ENCODE data around the gene RARG. TPM values are rescaled to one million over a fixed set of nuclear protein-coding genes. Genes with fewer than 3 reads are reported as not detected.

The RARG gene
- total RNA-seq, 1 experiment from 2014 or later: 1.7 TPM

GRCh38 chr12:53198486-53199110 lies 33.4 kb downstream of the RARG start:
- no peaks in the 10 kb centered on the region for H3K27me3 ChIP-seq (ENCODE audit: low read length)
- H2AFZ ChIP-seq (ENCODE audit: low read length): no peak overlapping the region
- peak overlapping the region; percentile 13; the same call in 1 of the 2 replicates for H3K9ac ChIP-seq (ENCODE audit: low read length)
- H3K27ac ChIP-seq (ENCODE audit: low read length): peak overlapping the region; percentile 95
- DNase-seq: no peak
- H3K9me2 ChIP-seq (replicated peaks; ENCODE audit: insufficient read depth, low read length): no peaks in the 10 kb centered on the region
- peaks cover 27% of the 10 kb centered on the region for H3K79me2 ChIP-seq (ENCODE audit: low read length)
- peaks cover 17% of the 10 kb centered on the region for H3K36me3 ChIP-seq (ENCODE audit: insufficient read depth, low read length)
- H3K9me3 ChIP-seq (ENCODE audit: low read length): no peaks in the 10 kb centered on the region
- no peaks in the 10 kb centered on the region for H4K20me1 ChIP-seq (ENCODE audit: insufficient read depth, low read depth, low read length)
- peaks cover 48% of the 10 kb centered on the region for H3K4me1 ChIP-seq (ENCODE audit: low read length)
- H3K4me2 ChIP-seq (ENCODE audit: low read depth, low read length, poor library complexity, severe bottlenecking): no peak overlapping the region
- H3K4me3 ChIP-seq (ENCODE audit: low read length): no peak overlapping the region

- Histone ChIP-seq H2AFZ (ENCODE audit: low read length) (no peak overlapping the region), H3K4me2 (ENCODE audit: low read depth, low read length, poor library complexity, severe bottlenecking) (no peak overlapping the region), H4K20me1 (ENCODE audit: insufficient read depth, low read depth, low read length) (no peaks in the 10 kb centered on the region)
These were observed 34.9 kb downstream of the RARG start for GRCh38 chr12:53197011-53197640.

GRCh38 chr12:53196486-53196885 lies 35.5 kb downstream of the RARG start:
- Histone ChIP-seq H3K79me2 (ENCODE audit: low read length) (peaks cover 13% of the 10 kb centered on the region), H4K20me1 (ENCODE audit: insufficient read depth, low read depth, low read length) (no peaks in the 10 kb centered on the region), H3K4me1 (ENCODE audit: low read length) (peaks cover 27% of the 10 kb centered on the region), H3K9ac (ENCODE audit: low read length) (no peak overlapping the region), H3K4me2 (ENCODE audit: low read depth, low read length, poor library complexity, severe bottlenecking) (no peak overlapping the region), H3K36me3 (ENCODE audit: insufficient read depth, low read length) (peaks cover 26% of the 10 kb centered on the region; the same call in 1 of the 2 replicates), H3K27ac (ENCODE audit: low read length) (no peak overlapping the region), H3K9me3 (ENCODE audit: low read length) (no peaks in the 10 kb centered on the region), H3K27me3 (ENCODE audit: low read length) (no peaks in the 10 kb centered on the region), H3K9me2 (replicated peaks; ENCODE audit: insufficient read depth, low read length) (no peaks in the 10 kb centered on the region), H2AFZ (ENCODE audit: low read length) (no peak overlapping the region), H3K4me3 (ENCODE audit: low read length) (no peak overlapping the region)
- peak; percentile 39 for DNase-seq

More at GRCh38 chr12:53197011-53197640, 34.9 kb downstream of the RARG start:
- Histone ChIP-seq H3K79me2 (ENCODE audit: low read length) (peaks cover 13% of the 10 kb centered on the region), H3K27me3 (ENCODE audit: low read length) (no peaks in the 10 kb centered on the region), H3K9me3 (ENCODE audit: low read length) (no peaks in the 10 kb centered on the region), H3K9me2 (replicated peaks; ENCODE audit: insufficient read depth, low read length) (no peaks in the 10 kb centered on the region), H3K9ac (ENCODE audit: low read length) (no peak overlapping the region), H3K4me1 (ENCODE audit: low read length) (peaks cover 33% of the 10 kb centered on the region), H3K4me3 (ENCODE audit: low read length) (no peak overlapping the region), H3K36me3 (ENCODE audit: insufficient read depth, low read length) (peaks cover 24% of the 10 kb centered on the region; the same call in 1 of the 2 replicates), H3K27ac (ENCODE audit: low read length) (no peak overlapping the region)
- DNase-seq: no peak

- no peaks in the 10 kb centered on the region for H4K20me1 ChIP-seq (ENCODE audit: insufficient read depth, low read depth, low read length)
- no peak overlapping the region for H3K27ac ChIP-seq (ENCODE audit: low read length)
These were observed 36.2 kb downstream of the RARG start for GRCh38 chr12:53195516-53196420.

GRCh38 chr12:53194973-53195372 lies 37.0 kb downstream of the RARG start:
- Histone ChIP-seq H3K9ac (ENCODE audit: low read length) (no peak overlapping the region), H3K9me2 (replicated peaks; ENCODE audit: insufficient read depth, low read length) (no peaks in the 10 kb centered on the region), H2AFZ (ENCODE audit: low read length) (no peak overlapping the region), H3K36me3 (ENCODE audit: insufficient read depth, low read length) (peaks cover 33% of the 10 kb centered on the region; the same call in 1 of the 2 replicates), H3K4me1 (ENCODE audit: low read length) (peaks cover 16% of the 10 kb centered on the region), H4K20me1 (ENCODE audit: insufficient read depth, low read depth, low read length) (no peaks in the 10 kb centered on the region), H3K4me3 (ENCODE audit: low read length) (no peak overlapping the region), H3K4me2 (ENCODE audit: low read depth, low read length, poor library complexity, severe bottlenecking) (no peak overlapping the region), H3K27me3 (ENCODE audit: low read length) (no peaks in the 10 kb centered on the region), H3K27ac (ENCODE audit: low read length) (peak overlapping the region; percentile 45; the same call in 1 of the 2 replicates), H3K9me3 (ENCODE audit: low read length) (no peaks in the 10 kb centered on the region), H3K79me2 (ENCODE audit: low read length) (peaks cover 10% of the 10 kb centered on the region)
- DNase-seq: peak; percentile 40

More at GRCh38 chr12:53195516-53196420, 36.2 kb downstream of the RARG start:
- H3K79me2 ChIP-seq (ENCODE audit: low read length): peaks cover 13% of the 10 kb centered on the region
- DNase-seq: no peak
- H2AFZ ChIP-seq (ENCODE audit: low read length): no peak overlapping the region
- H3K4me1 ChIP-seq (ENCODE audit: low read length): peaks cover 20% of the 10 kb centered on the region
- no peaks in the 10 kb centered on the region for H3K9me3 ChIP-seq (ENCODE audit: low read length)
- H3K4me3 ChIP-seq (ENCODE audit: low read length): no peak overlapping the region
- H3K4me2 ChIP-seq (ENCODE audit: low read depth, low read length, poor library complexity, severe bottlenecking): no peak overlapping the region
- H3K27me3 ChIP-seq (ENCODE audit: low read length): no peaks in the 10 kb centered on the region
- H3K36me3 ChIP-seq (ENCODE audit: insufficient read depth, low read length): peaks cover 33% of the 10 kb centered on the region; the same call in 1 of the 2 replicates
- no peaks in the 10 kb centered on the region for H3K9me2 ChIP-seq (replicated peaks; ENCODE audit: insufficient read depth, low read length)
- H3K9ac ChIP-seq (ENCODE audit: low read length): no peak overlapping the region

GRCh38 chr12:53193985-53194716 lies 37.9 kb downstream of the RARG start:
- no peak overlapping the region for H2AFZ ChIP-seq (ENCODE audit: low read length)
- no peaks in the 10 kb centered on the region for H3K27me3 ChIP-seq (ENCODE audit: low read length)
- no peak for DNase-seq
- peaks cover 4% of the 10 kb centered on the region for H3K79me2 ChIP-seq (ENCODE audit: low read length)
- H3K9me2 ChIP-seq (replicated peaks; ENCODE audit: insufficient read depth, low read length): no peaks in the 10 kb centered on the region
- H3K9ac ChIP-seq (ENCODE audit: low read length): no peak overlapping the region
- no peaks in the 10 kb centered on the region for H3K9me3 ChIP-seq (ENCODE audit: low read length)
- no peak overlapping the region for H3K4me3 ChIP-seq (ENCODE audit: low read length)
- peaks cover 29% of the 10 kb centered on the region; the same call in 1 of the 2 replicates for H3K36me3 ChIP-seq (ENCODE audit: insufficient read depth, low read length)
- H3K4me2 ChIP-seq (ENCODE audit: low read depth, low read length, poor library complexity, severe bottlenecking): no peak overlapping the region
- H3K27ac ChIP-seq (ENCODE audit: low read length): peak overlapping the region; percentile 45; the same call in 1 of the 2 replicates
- no peaks in the 10 kb centered on the region for H4K20me1 ChIP-seq (ENCODE audit: insufficient read depth, low read depth, low read length)
- peaks cover 8% of the 10 kb centered on the region for H3K4me1 ChIP-seq (ENCODE audit: low read length)

GRCh38 chr12:53193040-53193439 lies 39.0 kb downstream of the RARG start:
- Histone ChIP-seq H3K4me1 (ENCODE audit: low read length) (peaks cover 5% of the 10 kb centered on the region), H3K27ac (ENCODE audit: low read length) (no peak overlapping the region), H4K20me1 (ENCODE audit: insufficient read depth, low read depth, low read length) (no peaks in the 10 kb centered on the region), H3K4me3 (ENCODE audit: low read length) (no peak overlapping the region), H3K9ac (ENCODE audit: low read length) (no peak overlapping the region), H3K27me3 (ENCODE audit: low read length) (no peaks in the 10 kb centered on the region), H2AFZ (ENCODE audit: low read length) (no peak overlapping the region), H3K9me3 (ENCODE audit: low read length) (no peaks in the 10 kb centered on the region), H3K9me2 (replicated peaks; ENCODE audit: insufficient read depth, low read length) (no peaks in the 10 kb centered on the region), H3K79me2 (ENCODE audit: low read length) (no peaks in the 10 kb centered on the region), H3K36me3 (ENCODE audit: insufficient read depth, low read length) (peaks cover 31% of the 10 kb centered on the region; the same call in 1 of the 2 replicates), H3K4me2 (ENCODE audit: low read depth, low read length, poor library complexity, severe bottlenecking) (no peak overlapping the region)
- DNase-seq: no peak

Data from Karpas-422 (cell line).